ENCODE results near the gene TMEM108.

TMEM108 gene

DNA sequence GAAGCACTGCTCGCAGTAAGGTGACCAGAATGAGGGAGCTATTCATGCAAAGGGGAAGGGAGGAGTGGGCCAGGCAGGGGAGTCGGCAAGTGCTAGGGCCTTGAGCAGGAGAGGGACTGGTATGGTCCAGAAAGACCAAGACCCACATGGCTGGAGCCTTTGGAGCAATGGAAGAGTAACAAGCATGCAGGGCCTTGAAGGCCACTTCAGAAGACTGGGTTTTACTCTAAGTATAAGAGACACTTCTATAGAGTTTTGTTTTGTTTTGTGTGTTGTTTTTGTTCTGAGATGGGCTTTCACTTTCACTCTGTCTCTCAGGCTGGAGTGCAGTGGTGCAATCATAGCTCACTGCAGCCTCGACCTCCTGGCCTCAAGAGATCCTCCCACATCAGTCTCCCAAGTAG, 403.7 kb downstream of the TMEM108 start:
- intact Hi-C loops (cut with DNase I), result loop anchor here (10.0 kb wide), 1 partner anchor 123 kb away; no protein-coding TSS in a partner anchor
- no peak for DNase-seq

GRCh38 chr3:133442518-133442917, 404.3 kb downstream of the TMEM108 start:
- no peak for DNase-seq
- intact Hi-C loops (cut with DNase I), result loop anchor here (10.0 kb wide), 1 partner anchor 122 kb away; no protein-coding TSS in a partner anchor

DNA sequence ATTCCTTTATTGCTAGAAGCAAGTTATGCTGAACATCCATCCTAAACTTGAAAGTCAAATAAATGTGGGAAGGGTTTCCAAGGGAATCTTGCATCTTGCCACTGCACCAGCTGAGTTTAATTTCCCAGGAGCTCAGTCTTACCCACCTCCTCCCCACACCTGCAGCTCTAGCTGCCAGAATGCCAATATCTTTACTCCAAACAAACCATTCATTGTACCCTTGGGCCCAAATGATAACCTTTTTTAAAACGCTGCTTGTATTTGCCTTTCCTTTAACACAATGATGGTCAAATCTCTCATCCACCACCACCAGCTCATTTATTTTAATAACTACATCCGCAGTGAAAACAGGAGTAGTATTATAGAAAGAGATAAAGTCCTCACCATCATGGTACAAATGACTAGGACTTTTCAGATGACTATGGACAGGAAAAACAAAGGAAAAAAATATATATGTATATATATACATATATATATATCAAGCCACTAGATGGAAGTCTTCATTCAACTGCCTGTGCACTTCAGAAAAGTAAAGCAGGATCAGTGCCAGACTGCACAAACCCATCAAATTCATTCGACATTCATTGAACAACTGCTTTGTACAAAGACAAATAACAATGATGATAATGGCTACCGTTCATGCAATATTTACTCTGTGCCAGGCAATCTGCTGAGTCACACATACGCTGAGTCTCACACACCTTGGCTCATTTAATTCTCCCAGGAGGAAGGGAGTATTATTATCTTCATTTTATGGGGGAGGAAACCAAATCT, 405.6 kb downstream of the TMEM108 start:
- DNase-seq, result no peak

DNA sequence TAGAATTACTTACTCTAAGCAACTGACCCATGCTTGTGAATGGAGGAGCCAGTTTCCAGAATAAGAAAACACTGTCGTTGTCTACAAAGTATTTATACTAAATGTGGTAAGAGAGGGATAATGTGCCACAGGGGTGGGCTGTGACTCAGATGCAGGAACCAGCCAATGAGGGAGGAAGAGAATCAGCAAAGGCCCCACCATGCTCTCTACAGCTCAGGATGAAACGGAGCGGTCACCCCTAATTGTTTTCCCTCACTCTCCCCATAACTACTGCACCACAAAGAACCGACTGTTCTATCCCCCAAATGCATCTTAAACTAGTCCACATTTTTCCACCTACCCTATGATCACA, 406.2 kb downstream of the TMEM108 start:
- DNase-seq, result no peak

More for the DNA sequence above, 405.6 kb downstream of the TMEM108 start:
- intact Hi-C loops (cut with DNase I), result loop anchor here (10.0 kb wide), 1 partner anchor 121 kb away; no protein-coding TSS in a partner anchor

DNA sequence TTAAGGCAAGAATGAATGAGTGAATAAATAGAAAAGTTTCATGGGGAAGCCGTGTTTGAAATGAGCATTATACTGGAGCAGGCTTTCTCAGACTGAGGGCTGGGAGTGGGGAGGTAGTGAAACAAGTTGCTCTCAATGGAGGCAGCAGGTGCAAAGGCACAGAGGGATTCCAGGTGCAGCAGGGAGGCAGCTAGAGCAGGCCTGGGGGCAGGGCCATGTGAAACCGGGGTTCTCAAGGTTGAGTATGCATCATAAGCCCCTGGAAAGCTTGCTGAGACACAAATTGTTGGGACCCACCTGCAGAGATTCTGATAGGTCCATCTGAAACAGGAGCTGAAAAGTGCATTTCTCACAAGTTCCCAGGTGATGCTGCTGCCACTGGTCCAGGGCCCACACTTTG, 406.9 kb downstream of the TMEM108 start:
- intact Hi-C loops (cut with DNase I), result loop anchor here (10.0 kb wide), 1 partner anchor 120 kb away; no protein-coding TSS in a partner anchor
- DNase-seq, result no peak

More for the DNA sequence above, 406.2 kb downstream of the TMEM108 start:
- intact Hi-C loops (cut with DNase I), result loop anchor here (10.0 kb wide), 1 partner anchor 120 kb away; no protein-coding TSS in a partner anchor
